ENCODE data around the gene DRAM2.

GRCh38 chr1:111172463-111172862 is 32.6 kb upstream of the DRAM2 start:
- TF ChIP-seq CTCF (IDR thresholded peaks at IDR 0.05; ENCODE audit: low read depth, low read length) (no peak), POLR2A (IDR thresholded peaks at IDR 0.05; ENCODE audit: extremely low read depth, insufficient read length) (no peak)
- TF ChIP-seq, protein P1, sequence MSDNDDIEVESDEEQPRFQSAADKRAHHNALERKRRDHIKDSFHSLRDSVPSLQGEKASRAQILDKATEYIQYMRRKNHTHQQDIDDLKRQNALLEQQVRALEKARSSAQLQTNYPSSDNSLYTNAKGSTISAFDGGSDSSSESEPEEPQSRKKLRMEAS (IDR thresholded peaks at IDR 0.05; ENCODE audit: low read depth, low read length) = no peak

All from NB4 (cell line).